Mesothelial cell of epicardium (in vitro differentiated cells): ENCODE measurements around the gene EYS. TPM values are rescaled to one million over a fixed set of nuclear protein-coding genes. Genes with fewer than 3 reads are reported as not detected.

Experiments
- DNase-seq, 2 experiments: peaks; one replicate each; pipeline ENCODE4 v3.0.0; 2021; ENCODE audit warnings: low spot score in 2 of 2; ENCODE audit not compliant: unreplicated experiment in 2 of 2
- H3K27ac Mint-ChIP-seq: 2 replicates; pipeline ENCODE4 v1.8.0; 2021; ENCODE audit warnings: mixed read lengths
- H3K27me3 Mint-ChIP-seq: 2 replicates; pipeline ENCODE4 v1.8.0; 2021; ENCODE audit warnings: low read depth, mixed read lengths
- H3K36me3 Mint-ChIP-seq: 2 replicates; pipeline ENCODE4 v1.8.0; 2021; ENCODE audit warnings: mixed read lengths
- H3K4me1 Mint-ChIP-seq: 2 replicates; pipeline ENCODE4 v1.8.0; 2021; ENCODE audit warnings: mixed read lengths
- H3K4me3 Mint-ChIP-seq: 2 replicates; pipeline ENCODE4 v1.8.0; 2021; ENCODE audit warnings: mild to moderate bottlenecking, moderate library complexity, mixed read lengths
- H3K9me3 Mint-ChIP-seq: 2 replicates; pipeline ENCODE4 v1.8.0; 2021; ENCODE audit warnings: mixed read lengths
- total RNA-seq: library from RNA; stranded (reverse); gene quantifications from 3 replicates; pipeline ENCODE4 v1.2.1, GENCODE V29; 2021
- TF ChIP-seq, protein P1 (sequence below): fragments of 200-600 bp; sonication (generic); IDR thresholded peaks from one replicate; pipeline ENCODE4 v1.5.0; 2021; ENCODE audit warnings: antibody characterized with exemption; ENCODE audit not compliant: unreplicated experiment

The EYS gene
- total RNA-seq, 1 donor from 2014 or later, result 0.69 TPM

GRCh38 chr6:64281167-64281566 is 1425.9 kb downstream of the EYS start:
- TF ChIP-seq, protein P1, sequence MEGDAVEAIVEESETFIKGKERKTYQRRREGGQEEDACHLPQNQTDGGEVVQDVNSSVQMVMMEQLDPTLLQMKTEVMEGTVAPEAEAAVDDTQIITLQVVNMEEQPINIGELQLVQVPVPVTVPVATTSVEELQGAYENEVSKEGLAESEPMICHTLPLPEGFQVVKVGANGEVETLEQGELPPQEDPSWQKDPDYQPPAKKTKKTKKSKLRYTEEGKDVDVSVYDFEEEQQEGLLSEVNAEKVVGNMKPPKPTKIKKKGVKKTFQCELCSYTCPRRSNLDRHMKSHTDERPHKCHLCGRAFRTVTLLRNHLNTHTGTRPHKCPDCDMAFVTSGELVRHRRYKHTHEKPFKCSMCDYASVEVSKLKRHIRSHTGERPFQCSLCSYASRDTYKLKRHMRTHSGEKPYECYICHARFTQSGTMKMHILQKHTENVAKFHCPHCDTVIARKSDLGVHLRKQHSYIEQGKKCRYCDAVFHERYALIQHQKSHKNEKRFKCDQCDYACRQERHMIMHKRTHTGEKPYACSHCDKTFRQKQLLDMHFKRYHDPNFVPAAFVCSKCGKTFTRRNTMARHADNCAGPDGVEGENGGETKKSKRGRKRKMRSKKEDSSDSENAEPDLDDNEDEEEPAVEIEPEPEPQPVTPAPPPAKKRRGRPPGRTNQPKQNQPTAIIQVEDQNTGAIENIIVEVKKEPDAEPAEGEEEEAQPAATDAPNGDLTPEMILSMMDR, result no peak
- Mint-ChIP-seq H3K4me1 (peaks cover 21% of the 10 kb centered on the region), H3K27ac (no peak overlapping the region), H3K4me3 (no peak overlapping the region), H3K36me3 (no peaks in the 10 kb centered on the region), H3K27me3 (no peaks in the 10 kb centered on the region), H3K9me3 (peaks cover 14% of the 10 kb centered on the region)
- no peak for DNase-seq

- DNase-seq, result no peak
- TF ChIP-seq, protein P1, result peak; percentile 33
- Mint-ChIP-seq H3K9me3 (peaks cover 14% of the 10 kb centered on the region), H3K36me3 (no peaks in the 10 kb centered on the region), H3K27ac (no peak overlapping the region), H3K4me3 (no peak overlapping the region), H3K4me1 (peaks cover 21% of the 10 kb centered on the region), H3K27me3 (no peaks in the 10 kb centered on the region)
Measured at GRCh38 chr6:64280569-64280968, 1426.5 kb downstream of the EYS start.

DNA sequence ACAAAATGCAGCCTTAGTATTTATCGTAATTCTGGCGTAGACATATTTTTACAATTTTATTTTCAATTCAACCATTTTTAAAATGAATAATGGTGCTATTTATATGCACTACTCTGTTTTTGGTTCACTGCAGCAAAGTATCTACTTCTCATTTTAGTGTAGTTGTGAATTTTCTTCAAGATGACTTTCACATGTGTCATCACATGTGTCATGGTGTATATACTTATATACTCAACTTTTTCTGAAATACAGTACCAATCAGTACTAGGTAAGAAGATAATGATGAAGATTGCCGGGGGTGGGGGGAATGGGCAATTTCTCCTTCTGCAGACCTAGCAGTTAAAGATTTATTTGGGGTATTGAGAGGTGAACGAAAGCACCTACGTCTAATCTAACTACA is 1436.9 kb downstream of the EYS start:
- H3K9me3 Mint-ChIP-seq, result peaks cover 4% of the 10 kb centered on the region
- no peaks in the 10 kb centered on the region for H3K27me3 Mint-ChIP-seq
- TF ChIP-seq, protein P1, result no peak
- DNase-seq, result no peak
- no peaks in the 10 kb centered on the region for H3K4me1 Mint-ChIP-seq
- H3K27ac Mint-ChIP-seq, result no peak overlapping the region
- no peaks in the 10 kb centered on the region for H3K36me3 Mint-ChIP-seq
- H3K4me3 Mint-ChIP-seq, result no peak overlapping the region

DNA sequence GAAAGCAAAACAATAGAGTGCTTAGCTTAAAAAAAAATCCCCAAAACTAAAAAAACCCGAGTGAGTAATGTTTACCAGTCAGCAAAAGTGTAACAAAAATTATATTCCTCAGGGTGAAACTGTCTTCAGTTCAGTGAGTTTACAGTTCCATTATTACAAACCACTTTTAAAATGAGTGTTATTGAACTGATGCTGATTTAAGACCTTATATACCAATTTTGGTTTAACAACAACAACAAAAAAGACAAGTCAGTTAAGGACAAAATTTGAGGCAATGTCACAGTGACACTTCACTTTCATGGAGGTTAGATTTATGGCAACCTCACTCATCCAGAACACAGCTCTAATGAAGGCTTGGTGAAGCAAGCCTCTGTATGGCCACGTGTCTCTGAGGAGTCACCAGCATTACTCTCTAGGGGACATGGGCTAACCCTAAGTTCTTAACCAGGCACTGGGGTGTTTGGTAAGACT is 1440.6 kb downstream of the EYS start:
- no peaks in the 10 kb centered on the region for H3K27me3 Mint-ChIP-seq
- peaks cover 10% of the 10 kb centered on the region for H3K4me1 Mint-ChIP-seq
- no peaks in the 10 kb centered on the region for H3K9me3 Mint-ChIP-seq
- TF ChIP-seq, protein P1, result no peak
- no peak for DNase-seq
- H3K27ac Mint-ChIP-seq, result no peak overlapping the region
- no peaks in the 10 kb centered on the region for H3K36me3 Mint-ChIP-seq
- H3K4me3 Mint-ChIP-seq, result no peak overlapping the region

DNA sequence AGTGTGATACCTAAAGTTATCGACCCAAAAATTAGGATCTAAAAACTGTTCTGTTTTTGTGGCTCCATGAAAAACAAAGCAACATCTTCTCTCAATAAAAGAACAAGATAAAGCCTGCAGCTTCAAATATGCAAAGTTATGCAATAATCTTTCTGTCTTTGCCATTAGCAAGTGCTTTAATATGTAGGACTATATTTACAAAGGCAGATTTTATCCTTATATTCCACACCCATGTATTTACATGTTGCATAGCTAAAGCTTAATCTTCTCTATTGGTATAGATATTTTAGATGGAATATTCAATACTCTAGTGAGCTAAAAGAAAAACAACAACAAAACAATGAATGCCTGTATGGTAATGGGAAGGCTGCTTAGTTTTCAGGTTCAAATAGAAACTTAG is 1443.2 kb downstream of the EYS start:
- Mint-ChIP-seq H3K36me3 (no peaks in the 10 kb centered on the region), H3K4me1 (peaks cover 10% of the 10 kb centered on the region), H3K27me3 (no peaks in the 10 kb centered on the region), H3K4me3 (no peak overlapping the region), H3K27ac (no peak overlapping the region), H3K9me3 (no peaks in the 10 kb centered on the region)
- TF ChIP-seq, protein P1, result no peak
- no peak for DNase-seq

- H3K36me3 Mint-ChIP-seq, result no peaks in the 10 kb centered on the region
- no peak overlapping the region for H3K27ac Mint-ChIP-seq
- H3K4me1 Mint-ChIP-seq, result peaks cover 15% of the 10 kb centered on the region
- no peak overlapping the region for H3K4me3 Mint-ChIP-seq
- no peaks in the 10 kb centered on the region for H3K9me3 Mint-ChIP-seq
- no peak for DNase-seq
- TF ChIP-seq, protein P1, result no peak
- no peaks in the 10 kb centered on the region for H3K27me3 Mint-ChIP-seq
Measured at GRCh38 chr6:64259372-64259771, 1447.7 kb downstream of the EYS start.
